GM12878 (cell line): ENCODE measurements around the gene RAB31.

ENCODE experiments used
- ELK1 ChIP-seq: IDR thresholded peaks from 2 replicates; pipeline ENCODE4 v1.6.1; 2012; ENCODE audit warnings: low read depth, low read length, improper control_type of control experiment
- EZH2 ChIP-seq: IDR thresholded peaks from 2 replicates; pipeline ENCODE4 v1.6.1; 2012; ENCODE audit warnings: low read depth, mild to moderate bottlenecking, control low read depth, inconsistent platforms, low read length, borderline replicate concordance; ENCODE audit not compliant: control insufficient read depth
- KDM1A ChIP-seq: fragments of 200-600 bp; sonication (generic); IDR thresholded peaks from 2 replicates; pipeline ENCODE4 v1.6.1; 2016; ENCODE audit warnings: borderline replicate concordance
- MLLT1 ChIP-seq: fragments of 450-650 bp; IDR thresholded peaks from 2 replicates; pipeline ENCODE4 v1.6.1; 2016; ENCODE audit warnings: mild to moderate bottlenecking
- NBN ChIP-seq: fragments of 450-650 bp; IDR thresholded peaks from 2 replicates; pipeline ENCODE4 v1.6.1; 2016
- NRF1 ChIP-seq: conservative IDR thresholded peaks from 2 replicates; pipeline ENCODE4 v1.6.1; 2011; ENCODE audit warnings: mild to moderate bottlenecking, low read depth, low read length, improper control_type of control experiment
- POLR2A ChIP-seq: IDR thresholded peaks from 2 replicates; pipeline ENCODE4 v1.6.1; 2011; ENCODE audit warnings: low read depth, mild to moderate bottlenecking, low read length
- ZNF24 ChIP-seq: fragments of 450-650 bp; IDR thresholded peaks from 2 replicates; pipeline ENCODE4 v1.6.1; 2017; ENCODE audit warnings: antibody characterized with exemption, mild to moderate bottlenecking

- no peak for TF ChIP-seq POLR2A
- TF ChIP-seq NBN: no peak
- no peak for TF ChIP-seq KDM1A
- no peak for TF ChIP-seq ELK1
- TF ChIP-seq ZNF24: no peak
- no peak for TF ChIP-seq EZH2
- no peak for TF ChIP-seq NRF1
- no peak for TF ChIP-seq MLLT1
Measured at GRCh38 chr18:9741793-9742523, 33.9 kb downstream of the RAB31 start.
